H1 (cell line): ENCODE data around the gene KLK1. TPM values are rescaled to one million over a fixed set of nuclear protein-coding genes. Genes with fewer than 3 reads are reported as not detected.

Experiments
- CTCF ChIA-PET: fragments of 300-600 bp; sonication (Branson Sonifier 250); formaldehyde crosslinking; loops from one replicate; lab custom pipeline; 2021; ENCODE audit not compliant: partially characterized antibody; lab: Charles Lee
- POLR2A ChIA-PET: fragments of 300-600 bp; sonication (Branson Sonifier 250); formaldehyde crosslinking; loops from one replicate; lab custom pipeline; 2021; ENCODE audit warnings: inconsistent platforms; ENCODE audit not compliant: partially characterized antibody; lab: Charles Lee
- DNase-seq, 2 experiments: peaks; one replicate each; pipeline versions ENCODE4 v3.0.0 to v3.0.0-alpha.2; 2010 to 2022; ENCODE audit warnings: low spot score in 2 of 2, low read depth in 1 of 2, mixed read lengths in 1 of 2
- FAIRE-seq: peaks from 2 replicates; lab custom pipeline; 2011; peaks lifted over from hg19 to GRCh38; lab: Jason Lieb, UNC
- H2AFZ ChIP-seq: 2 replicates; pipeline ENCODE4 v1.8.1; 2012; ENCODE audit warnings: low read length, inconsistent platforms
- H2AK5ac ChIP-seq: 2 replicates; pipeline ENCODE4 v1.6.1; 2013; ENCODE audit warnings: low read depth, low read length
- H2BK120ac ChIP-seq: replicated peaks from 2 replicates; pipeline ENCODE3; 2013; ENCODE audit warnings: low read depth, low read length, inconsistent platforms
- H2BK12ac ChIP-seq: 2 replicates; pipeline ENCODE4 v1.6.1; 2013; ENCODE audit warnings: low read depth, low read length
- H2BK15ac ChIP-seq: 2 replicates; pipeline ENCODE4 v1.6.1; 2013; ENCODE audit warnings: low read length
- H2BK20ac ChIP-seq: 2 replicates; pipeline ENCODE4 v1.6.1; 2013; ENCODE audit warnings: low read length
- H2BK5ac ChIP-seq: 2 replicates; pipeline ENCODE4 v1.6.1; 2013; ENCODE audit warnings: low read depth, low read length
- H3K14ac ChIP-seq: 2 replicates; pipeline ENCODE4 v1.6.1; 2013; ENCODE audit warnings: inconsistent platforms; ENCODE audit not compliant: insufficient read length
- H3K18ac ChIP-seq: 2 replicates; pipeline ENCODE4 v1.6.1; 2013; ENCODE audit warnings: low read length; ENCODE audit errors: extremely low read depth
- H3K23ac ChIP-seq: 2 replicates; pipeline ENCODE4 v1.6.1; 2013; ENCODE audit warnings: inconsistent platforms; ENCODE audit not compliant: insufficient read length
- H3K23me2 ChIP-seq: 2 replicates; pipeline ENCODE4 v1.6.1; 2013; ENCODE audit warnings: low read depth, low read length
- H3K27ac ChIP-seq: 2 replicates; pipeline ENCODE4 v1.6.1; 2011; ENCODE audit warnings: low read depth, low read length, inconsistent platforms
- H3K27me3 ChIP-seq, 4 experiments: replicated peaks in 1 of 4; 1 replicate in 1 of 4; 2 replicates in 3 of 4; pipeline versions ENCODE4 v1.6.1 to v1.8.1; 2011 to 2013; ENCODE audit warnings: low read length in 3 of 4, mild to moderate bottlenecking in 3 of 4, inconsistent platforms in 2 of 4, mixed read lengths in 2 of 4, moderate library complexity in 1 of 4; ENCODE audit not compliant: control insufficient read depth in 3 of 4, insufficient read depth in 3 of 4; ENCODE audit errors: extremely low read depth in 1 of 4
- H3K36me3 ChIP-seq, 4 experiments: 2 replicates each; pipeline versions ENCODE4 v1.6.1 to v1.8.1; 2011 to 2013; ENCODE audit warnings: mild to moderate bottlenecking in 4 of 4, low read length in 3 of 4, moderate library complexity in 2 of 4, control low read depth in 1 of 4, inconsistent platforms in 1 of 4; ENCODE audit not compliant: insufficient read depth in 4 of 4, control insufficient read depth in 2 of 4
- H3K4ac ChIP-seq: replicated peaks from 2 replicates; pipeline ENCODE3; 2013; ENCODE audit warnings: low read length, low read depth, mixed read lengths, inconsistent platforms; ENCODE audit not compliant: insufficient read length
- H3K4me1 ChIP-seq, 4 experiments: replicated peaks in 1 of 4; 1 replicate in 1 of 4; 2 replicates in 3 of 4; pipeline versions ENCODE4 v1.6.1 to v1.8.1; 2011 to 2013; ENCODE audit warnings: low read length in 3 of 4, inconsistent platforms in 2 of 4, mixed read lengths in 1 of 4; ENCODE audit not compliant: insufficient read depth in 4 of 4, control insufficient read depth in 3 of 4
- H3K4me2 ChIP-seq, 2 experiments: 2 replicates each; pipeline versions ENCODE4 v1.6.1 to v1.8.1; 2011 to 2013; ENCODE audit warnings: low read depth in 2 of 2, low read length in 2 of 2, control low read depth in 1 of 2, inconsistent platforms in 1 of 2, mild to moderate bottlenecking in 1 of 2; ENCODE audit not compliant: insufficient read depth in 1 of 2
- H3K4me3 ChIP-seq, 4 experiments: fragments of 200-600, 300-600 bp in 1 of 4; sonication (generic), shearing (Covaris generic), sonication (Bioruptor Twin) in 1 of 4; 2 replicates each; pipeline versions ENCODE4 v1.5.1 to v1.8.1; 2011 to 2016; ENCODE audit warnings: low read length in 4 of 4, low read depth in 3 of 4, control low read depth in 2 of 4, inconsistent platforms in 2 of 4, mild to moderate bottlenecking in 2 of 4, mixed read lengths in 1 of 4, moderate library complexity in 1 of 4; ENCODE audit not compliant: insufficient read depth in 2 of 4; ENCODE audit errors: extremely low read depth in 1 of 4
- H3K56ac ChIP-seq: replicated peaks from 2 replicates; pipeline ENCODE3; 2013; ENCODE audit warnings: low read depth, mild to moderate bottlenecking, mixed read lengths, low read length, inconsistent platforms; ENCODE audit not compliant: insufficient read length
- H3K79me1 ChIP-seq: 2 replicates; pipeline ENCODE4 v1.6.1; 2013; ENCODE audit warnings: low read depth, low read length, control low read depth
- H3K79me2 ChIP-seq, 2 experiments: 2 replicates each; pipeline versions ENCODE4 v1.6.1 to v1.8.1; 2012 to 2013; ENCODE audit warnings: low read length in 2 of 2, mild to moderate bottlenecking in 2 of 2, inconsistent platforms in 1 of 2; ENCODE audit not compliant: insufficient read depth in 2 of 2, control insufficient read depth in 1 of 2
- H3K9ac ChIP-seq, 4 experiments: replicated peaks in 1 of 4; 1 replicate in 1 of 4; 2 replicates in 3 of 4; pipeline versions ENCODE4 v1.6.1 to v1.8.1; 2011 to 2013; ENCODE audit warnings: low read depth in 3 of 4, low read length in 3 of 4, control low read depth in 2 of 4, mild to moderate bottlenecking in 2 of 4, moderate library complexity in 2 of 4, inconsistent platforms in 1 of 4; ENCODE audit errors: extremely low read depth in 1 of 4
- H3K9me3 ChIP-seq, 2 experiments: 2 replicates each; pipeline versions ENCODE4 v1.6.1 to v1.8.1; 2012 to 2013; ENCODE audit warnings: mild to moderate bottlenecking in 2 of 2, moderate library complexity in 2 of 2, control low read depth in 1 of 2, inconsistent platforms in 1 of 2, low read depth in 1 of 2, low read length in 1 of 2, mixed read lengths in 1 of 2; ENCODE audit not compliant: insufficient read depth in 2 of 2
- H4K20me1 ChIP-seq, 2 experiments: replicated peaks in 1 of 2; 2 replicates each; pipeline versions ENCODE3 to v1.8.1; 2011 to 2013; ENCODE audit warnings: inconsistent platforms in 2 of 2, low read length in 2 of 2, mild to moderate bottlenecking in 1 of 2; ENCODE audit not compliant: insufficient read depth in 2 of 2, control insufficient read depth in 1 of 2
- H4K5ac ChIP-seq: 2 replicates; pipeline ENCODE4 v1.6.1; 2013; ENCODE audit warnings: low read length, low read depth, mixed read lengths, inconsistent platforms; ENCODE audit not compliant: insufficient read length
- H4K8ac ChIP-seq: 2 replicates; pipeline ENCODE4 v1.8.0; 2013; ENCODE audit warnings: mild to moderate bottlenecking, moderate library complexity, low read length, inconsistent platforms; ENCODE audit not compliant: insufficient read depth; ENCODE audit errors: extremely low read depth
- H4K91ac ChIP-seq: replicated peaks from 2 replicates; pipeline ENCODE3; 2013; ENCODE audit warnings: low read length, mixed read lengths, inconsistent platforms; ENCODE audit not compliant: insufficient read length
- CBX5 ChIP-seq: fragments of 300-800, 300-1000 bp; sonication (generic); IDR thresholded peaks from 2 replicates; pipeline ENCODE4 v1.7.1; 2016; ENCODE audit warnings: antibody characterized with exemption, low read length, low read depth
- CHD2 ChIP-seq: IDR thresholded peaks from 2 replicates; pipeline ENCODE4 v1.6.1; 2012; ENCODE audit warnings: low read length, improper control_type of control experiment
- CREB1 ChIP-seq: IDR thresholded peaks from 2 replicates; pipeline ENCODE4 v1.6.1; 2012; ENCODE audit warnings: inconsistent platforms
- HDAC6 ChIP-seq: IDR thresholded peaks from one replicate; pipeline ENCODE4 v1.7.1; 2012; ENCODE audit warnings: low read depth, mild to moderate bottlenecking, inconsistent platforms, low read length, moderate library complexity
- NANOG ChIP-seq: IDR thresholded peaks from 2 replicates; pipeline ENCODE4 v1.6.1; 2011; ENCODE audit warnings: low read length, low read depth, mild to moderate bottlenecking, inconsistent platforms; ENCODE audit not compliant: insufficient read depth, poor library complexity, severe bottlenecking
- PHF8 ChIP-seq: fragments of 200-600 bp; sonication (generic); conservative IDR thresholded peaks from 2 replicates; pipeline ENCODE4 v1.7.1; 2012; ENCODE audit warnings: low read depth, mild to moderate bottlenecking, inconsistent platforms, low read length, moderate library complexity
- POLR2AphosphoS5 ChIP-seq: IDR thresholded peaks from 2 replicates; pipeline ENCODE4 v1.6.1; 2011; ENCODE audit warnings: low read depth, low read length
- POU5F1 ChIP-seq: IDR thresholded peaks from 2 replicates; pipeline ENCODE4 v1.6.1; 2011; ENCODE audit warnings: low read depth, mild to moderate bottlenecking, low read length, moderate library complexity
- SP1 ChIP-seq: IDR thresholded peaks from 2 replicates; pipeline ENCODE4 v1.6.1; 2011; ENCODE audit warnings: low read depth, low read length
- SP4 ChIP-seq: IDR thresholded peaks from 2 replicates; pipeline ENCODE4 v1.6.1; 2012; ENCODE audit warnings: low read length, inconsistent platforms
- TCF12 ChIP-seq: IDR thresholded peaks from 2 replicates; pipeline ENCODE4 v1.6.1; 2011; ENCODE audit warnings: low read depth, mild to moderate bottlenecking, low read length
- WGBS, 2 experiments: shearing (Covaris generic) in 1 of 2; methylation state at CpG; one replicate each; pipeline versions ENCODE4 v1.1.6 to v1.1.7; 2013 to 2015; ENCODE audit warnings: low lambda C conversion rate in 2 of 2, mixed read lengths in 2 of 2, inconsistent platforms in 1 of 2, low coverage in 1 of 2, missing lambda C conversion rate in 1 of 2; ENCODE audit not compliant: insufficient replicate concordance in 2 of 2, insufficient coverage in 1 of 2, insufficient read length in 1 of 2; ENCODE audit errors: extremely low coverage in 1 of 2, missing lambda C conversion rate in 1 of 2; 5-methylcytosine and 5-hydroxymethylcytosine counted together
- polyA plus RNA-seq, 7 experiments: library from polyadenylated mRNA; depleted of rRNA in 3 of 7; stranded (reverse) in 5 of 7; unstranded in 2 of 7; fragments of >200 nt in 5 of 7; fragments of 200-250 nt in 2 of 7; gene quantifications; 1 replicate in 5 of 7; 2 replicates in 1 of 7; 4 replicates in 1 of 7; pipeline versions ENCODE4 v1.2.1 to v1.2.3, GENCODE V29; 2011 to 2013; ENCODE audit warnings: missing spikeins in 2 of 7, mixed read lengths in 2 of 7
- total RNA-seq: library from RNA; stranded (reverse); fragmentation: NEBNext Ultra II Directional; extraction: Animal tissue kit (Norgen Biotek cat#: 25700); gene quantifications from 2 replicates; pipeline ENCODE4 v1.2.1, GENCODE V29; 2021

Gene KLK1
- total and polyA plus RNA-seq, 2 of the 8 experiments (the other 6 are each of a cell fraction or from before 2014, with no cell fraction given) = 3.4 to 4.0 TPM

DNA sequence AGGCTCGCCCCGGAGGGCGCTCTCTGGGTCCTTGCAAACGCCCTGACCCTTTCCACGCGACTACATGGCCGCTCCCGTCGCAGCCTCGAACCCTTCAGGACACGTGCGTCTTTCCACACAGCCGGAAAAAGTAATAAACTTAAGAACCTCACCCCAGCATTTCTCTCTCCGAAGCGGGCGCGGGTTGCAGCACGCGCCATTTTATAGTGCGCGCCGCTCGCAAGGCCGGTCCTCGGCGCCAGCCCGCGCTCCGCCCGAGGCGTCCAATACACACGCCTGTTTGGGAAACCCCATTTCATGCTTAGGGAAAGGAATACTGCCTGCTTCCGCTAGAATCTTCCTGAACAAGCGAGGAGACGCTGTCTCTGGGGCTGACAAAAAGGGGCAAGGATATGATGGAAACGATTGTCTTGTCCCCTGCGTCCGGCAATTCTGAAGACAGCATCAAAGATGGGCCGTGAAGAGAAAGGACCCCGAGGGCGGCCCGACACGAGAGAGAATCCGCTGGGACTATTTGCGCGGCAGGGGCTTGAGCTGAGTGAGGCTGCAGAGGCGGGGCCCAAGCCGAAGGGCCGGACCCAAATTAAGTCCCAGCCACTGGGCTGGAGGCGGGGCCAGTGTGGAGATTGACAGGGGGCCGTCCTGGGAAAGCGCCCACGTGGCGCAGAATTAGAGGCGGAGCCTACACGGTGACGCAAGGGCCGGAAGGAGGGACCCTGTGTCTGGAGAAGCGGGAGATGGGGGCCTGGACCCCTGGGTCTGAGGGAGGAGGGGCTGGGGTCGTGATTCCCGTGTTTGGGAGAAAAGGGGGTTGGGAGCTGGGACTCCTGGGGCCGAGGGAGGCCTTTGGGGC, 18.9 kb downstream of the KLK1 start:
- peak overlapping the region; percentile 100 for H3K27ac ChIP-seq
- H2BK12ac ChIP-seq = peak overlapping the region; percentile 100
- H3K18ac ChIP-seq = peak overlapping the region; percentile 99
- peak overlapping the region; percentile 99 for H3K56ac ChIP-seq
- peak overlapping the region; percentile 67; the same call in 1 of the 2 replicates for H2BK20ac ChIP-seq
- no peaks in the 10 kb centered on the region for H3K9me3 ChIP-seq
- WGBS, 2 experiments = 2% methylated on average over 60 of the region's 62 CpGs; no CpG with 5 or more reads in 1 of the 2 experiments
- peak overlapping the region; percentile 60 to 89 for H3K4me2 ChIP-seq
- H3K23ac ChIP-seq = no peak overlapping the region
- H3K14ac ChIP-seq = no peak overlapping the region
- peak overlapping the region; percentile 88 to 99 (median 97) for H3K4me3 ChIP-seq
- H3K79me2 ChIP-seq = peaks cover 25 to 41% of the 10 kb centered on the region in 2 experiments
- ChIA-PET CTCF (interaction anchor here (0.9 kb wide), 2 partner anchors 117 to 216 kb away, joined by 3 read pairs; no protein-coding TSS in a partner anchor), POLR2A (interaction anchor here (0.6 to 15.0 kb wide), 76 partner anchors 13 to 590 kb away, joined by 3 to 275 read pairs (median 4); partner anchors contain the start of genes ACP4, CLEC11A, JOSD2 and KLK1)
- peaks cover 14% of the 10 kb centered on the region for H3K79me1 ChIP-seq
- H3K4me1 ChIP-seq = peaks cover 0 to 11% (median 5%) of the 10 kb centered on the region in 4 experiments; a peak in 5 of 7 replicates
- H3K4ac ChIP-seq = peak overlapping the region; percentile 100
- H3K27me3 ChIP-seq = peaks cover 0 to 4% (median 3%) of the 10 kb centered on the region in 4 experiments; a peak in 3 of 7 replicates
- FAIRE-seq (no peak), DNase-seq (peak; percentile 96 to 98)
- peak overlapping the region; percentile 84; the same call in 1 of the 2 replicates for H2BK15ac ChIP-seq
- H2AFZ ChIP-seq = peak overlapping the region; percentile 99
- peak overlapping the region; percentile 100 for H4K91ac ChIP-seq
- peaks cover 19 to 27% (median 23%) of the 10 kb centered on the region in 4 experiments; a peak in 7 of 8 replicates for H3K36me3 ChIP-seq
- peaks cover 12% of the 10 kb centered on the region for H3K23me2 ChIP-seq
- peak overlapping the region; percentile 100 for H4K8ac ChIP-seq
- H2BK120ac ChIP-seq = peak overlapping the region; percentile 99
- H2AK5ac ChIP-seq = no peak overlapping the region; the same call in 1 of the 2 replicates
- H4K5ac ChIP-seq = peak overlapping the region; percentile 98
- H2BK5ac ChIP-seq = peak overlapping the region; percentile 100
- peak overlapping the region; percentile 98 to 100 (median 100) for H3K9ac ChIP-seq
- peaks cover 23 to 24% of the 10 kb centered on the region in 2 experiments for H4K20me1 ChIP-seq
- TF ChIP-seq HDAC6 (no peak), TCF12 (no peak), POU5F1 (no peak), CHD2 (peak; percentile 89), PHF8 (peak; percentile 100), NANOG (no peak), POLR2AphosphoS5 (peak; percentile 98), CREB1 (peak; percentile 39), SP1 (0 out of 2 replicates have a peak, but pooled peaks have one; percentile 38), CBX5 (no peak), SP4 (peak; percentile 100)
